WTC11 (cell line): ENCODE measurements around the gene JAKMIP1. TPM values are rescaled to one million over a fixed set of nuclear protein-coding genes. Genes with fewer than 3 reads are reported as not detected.

ENCODE experiments used
- ATAC-seq: fragments of 200-7000 bp; cut with Tn5 transposase; 2 replicates; pipeline ENCODE4 v1.10.0; 2021; ENCODE audit warnings: mild to moderate bottlenecking, moderate library complexity
- CTCF ChIA-PET: fragments of 300-600 bp; sonication (Branson Sonifier 250); formaldehyde crosslinking; loops from one replicate; lab custom pipeline; 2021; ENCODE audit warnings: antibody characterized with exemption; lab: Charles Lee
- POLR2A ChIA-PET: fragments of 350-600 bp; sonication (Branson Sonifier 250); formaldehyde crosslinking; loops from one replicate; lab custom pipeline; 2021; ENCODE audit warnings: antibody characterized with exemption; lab: Charles Lee
- DNase-seq: peaks from one replicate; pipeline ENCODE4 v3.0.0; 2021; ENCODE audit warnings: low spot score
- H3K27ac Mint-ChIP-seq: 2 replicates; pipeline ENCODE4 v1.8.0; 2021; ENCODE audit warnings: mixed read lengths
- H3K27me3 Mint-ChIP-seq: 2 replicates; pipeline ENCODE4 v1.8.0; 2021; ENCODE audit warnings: low read depth, mild to moderate bottlenecking, moderate library complexity, mixed read lengths
- H3K36me3 Mint-ChIP-seq: 2 replicates; pipeline ENCODE4 v1.8.0; 2021; ENCODE audit warnings: mixed read lengths
- H3K4me1 Mint-ChIP-seq: 2 replicates; pipeline ENCODE4 v1.8.0; 2022; ENCODE audit warnings: mixed read lengths
- H3K4me3 Mint-ChIP-seq: 2 replicates; pipeline ENCODE4 v1.8.0; 2021; ENCODE audit warnings: mild to moderate bottlenecking, moderate library complexity, mixed read lengths
- H3K9me3 Mint-ChIP-seq: 2 replicates; pipeline ENCODE4 v1.8.0; 2021; ENCODE audit warnings: mixed read lengths
- FOXK1 ChIP-seq: sonication (generic); formaldehyde crosslinking; IDR thresholded peaks from 2 replicates; pipeline ENCODE4 v1.8.0; 2022; ENCODE audit warnings: mild to moderate bottlenecking, moderate library complexity, missing genetic modification reagents
- FOXP1 ChIP-seq: sonication (generic); formaldehyde crosslinking; IDR thresholded peaks from 2 replicates; pipeline ENCODE4 v1.8.0; 2022; ENCODE audit warnings: missing genetic modification reagents, mild to moderate bottlenecking, moderate library complexity, borderline replicate concordance
- IRF2 ChIP-seq: sonication (generic); formaldehyde crosslinking; IDR thresholded peaks from 2 replicates; pipeline ENCODE4 v1.8.0; 2022; ENCODE audit warnings: low read depth, missing genetic modification reagents, borderline replicate concordance
- KAT7 ChIP-seq: sonication (generic); formaldehyde crosslinking; IDR thresholded peaks from 2 replicates; pipeline ENCODE4 v1.8.1; 2023; ENCODE audit warnings: missing genetic modification reagents, mild to moderate bottlenecking, borderline replicate concordance
- NFATC4 ChIP-seq: fragments of 250-450 bp; sonication (Bioruptor Pico); IDR thresholded peaks from 2 replicates; pipeline ENCODE4 v1.9.0; 2021; ENCODE audit warnings: mild to moderate bottlenecking
- NR1H2 ChIP-seq: sonication (generic); formaldehyde crosslinking; IDR thresholded peaks from 2 replicates; pipeline ENCODE4 v1.9.0; 2021; ENCODE audit warnings: mild to moderate bottlenecking, moderate library complexity, missing genetic modification reagents
- NR3C1 ChIP-seq: sonication (generic); formaldehyde crosslinking; conservative IDR thresholded peaks from 2 replicates; pipeline ENCODE4 v1.8.1; 2023; ENCODE audit warnings: low read depth, mild to moderate bottlenecking, missing genetic modification reagents
- RELA ChIP-seq: sonication (generic); formaldehyde crosslinking; IDR thresholded peaks from 2 replicates; pipeline ENCODE4 v1.8.1; 2022; ENCODE audit warnings: missing genetic modification reagents, mild to moderate bottlenecking, borderline replicate concordance
- SOX15 ChIP-seq: fragments of 250-450 bp; sonication (Bioruptor Pico); IDR thresholded peaks from 2 replicates; pipeline ENCODE4 v1.9.0; 2021; ENCODE audit warnings: mild to moderate bottlenecking
- TEAD4 ChIP-seq: sonication (generic); formaldehyde crosslinking; IDR thresholded peaks from 2 replicates; pipeline ENCODE4 v1.8.0; 2022; ENCODE audit warnings: mild to moderate bottlenecking, missing genetic modification reagents
- ZNF121 ChIP-seq: sonication (generic); formaldehyde crosslinking; IDR thresholded peaks from 2 replicates; pipeline ENCODE4 v1.8.0; 2023; ENCODE audit warnings: missing genetic modification reagents
- ZNF232 ChIP-seq: sonication (generic); formaldehyde crosslinking; IDR thresholded peaks from 2 replicates; pipeline ENCODE4 v1.8.0; 2022; ENCODE audit warnings: mild to moderate bottlenecking, missing genetic modification reagents
- ZNF317 ChIP-seq: sonication (generic); formaldehyde crosslinking; IDR thresholded peaks from 2 replicates; pipeline ENCODE4 v1.8.1; 2023; ENCODE audit warnings: low read depth, mild to moderate bottlenecking, moderate library complexity, missing genetic modification reagents, borderline replicate concordance
- ZNF396 ChIP-seq: fragments of 250-450 bp; sonication (Bioruptor Pico); IDR thresholded peaks from 2 replicates; pipeline ENCODE4 v1.8.0; 2021; ENCODE audit warnings: mild to moderate bottlenecking, moderate library complexity, borderline replicate concordance
- total RNA-seq: library from RNA; stranded (reverse); gene quantifications from 3 replicates; pipeline ENCODE4 v1.2.3, GENCODE V29; 2021
- TF ChIP-seq, protein P1 (sequence below): sonication (generic); formaldehyde crosslinking; IDR thresholded peaks from 2 replicates; pipeline ENCODE4 v1.8.1; 2023; ENCODE audit warnings: mild to moderate bottlenecking, missing genetic modification reagents, borderline replicate concordance
- TF ChIP-seq, protein P2 (sequence below): sonication (generic); formaldehyde crosslinking; IDR thresholded peaks from 2 replicates; pipeline ENCODE4 v1.8.1; 2023; ENCODE audit warnings: mild to moderate bottlenecking, missing genetic modification reagents
- TF ChIP-seq, protein P3 (sequence below): sonication (generic); formaldehyde crosslinking; IDR thresholded peaks from 2 replicates; pipeline ENCODE4 v1.8.1; 2023; ENCODE audit warnings: mild to moderate bottlenecking, missing genetic modification reagents, moderate library complexity
- TF ChIP-seq, protein P4 (sequence below): sonication (generic); formaldehyde crosslinking; IDR thresholded peaks from 2 replicates; pipeline ENCODE4 v1.8.0; 2023; ENCODE audit warnings: missing genetic modification reagents

JAKMIP1 gene
- total RNA-seq, 1 experiment from 2014 or later, result 4.0 TPM

DNA sequence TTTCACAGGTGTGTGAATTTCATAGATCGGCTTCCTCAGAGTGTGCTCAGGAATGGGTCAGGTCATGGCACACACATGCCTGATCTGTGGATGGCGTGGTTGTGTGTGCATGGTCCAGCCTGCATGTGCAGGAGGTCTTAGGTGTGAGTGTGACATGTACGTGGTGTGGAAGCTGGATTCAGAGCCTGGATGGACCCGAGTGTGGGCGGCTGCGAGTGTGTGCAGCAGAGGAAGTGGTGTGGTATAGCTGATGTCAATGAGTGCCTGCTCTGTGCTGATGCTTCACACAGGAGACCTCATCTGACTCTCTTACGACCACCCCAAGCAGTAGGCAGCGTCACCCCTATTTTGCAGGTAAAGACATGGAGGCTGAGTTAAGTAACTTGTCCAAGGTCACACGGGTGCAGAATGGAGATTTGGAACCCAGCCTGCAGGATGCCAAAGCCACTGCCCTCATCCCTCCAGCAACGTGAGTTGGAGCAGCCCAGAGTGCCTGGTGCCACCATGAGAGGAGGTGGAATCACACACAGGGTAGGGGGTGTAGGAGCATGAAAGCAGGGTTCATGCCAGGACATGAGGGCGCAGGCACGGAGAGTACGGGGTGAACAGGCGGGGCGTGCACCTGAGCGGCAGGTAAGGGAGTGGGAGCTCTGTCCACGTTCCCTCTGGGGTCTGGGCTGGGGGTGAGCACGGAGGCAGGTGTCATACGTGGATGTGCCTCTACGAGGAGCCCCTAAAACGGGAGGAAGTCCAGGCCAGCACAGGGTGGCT is 157.9 kb downstream of the JAKMIP1 start:
- ChIA-PET POLR2A (no interaction called here), CTCF (interaction anchor here (1.0 to 1.4 kb wide), 2 partner anchors 13 to 45 kb away, joined by 3 to 4 read pairs; no protein-coding TSS in a partner anchor)
- Mint-ChIP-seq H3K27ac (no peak overlapping the region), H3K36me3 (no peaks in the 10 kb centered on the region), H3K9me3 (no peaks in the 10 kb centered on the region), H3K4me3 (no peak overlapping the region), H3K4me1 (0 out of 2 replicates have a peak, but pooled peaks cover 3% of the 10 kb centered on the region), H3K27me3 (no peaks in the 10 kb centered on the region)
- TF ChIP-seq, protein P1, sequence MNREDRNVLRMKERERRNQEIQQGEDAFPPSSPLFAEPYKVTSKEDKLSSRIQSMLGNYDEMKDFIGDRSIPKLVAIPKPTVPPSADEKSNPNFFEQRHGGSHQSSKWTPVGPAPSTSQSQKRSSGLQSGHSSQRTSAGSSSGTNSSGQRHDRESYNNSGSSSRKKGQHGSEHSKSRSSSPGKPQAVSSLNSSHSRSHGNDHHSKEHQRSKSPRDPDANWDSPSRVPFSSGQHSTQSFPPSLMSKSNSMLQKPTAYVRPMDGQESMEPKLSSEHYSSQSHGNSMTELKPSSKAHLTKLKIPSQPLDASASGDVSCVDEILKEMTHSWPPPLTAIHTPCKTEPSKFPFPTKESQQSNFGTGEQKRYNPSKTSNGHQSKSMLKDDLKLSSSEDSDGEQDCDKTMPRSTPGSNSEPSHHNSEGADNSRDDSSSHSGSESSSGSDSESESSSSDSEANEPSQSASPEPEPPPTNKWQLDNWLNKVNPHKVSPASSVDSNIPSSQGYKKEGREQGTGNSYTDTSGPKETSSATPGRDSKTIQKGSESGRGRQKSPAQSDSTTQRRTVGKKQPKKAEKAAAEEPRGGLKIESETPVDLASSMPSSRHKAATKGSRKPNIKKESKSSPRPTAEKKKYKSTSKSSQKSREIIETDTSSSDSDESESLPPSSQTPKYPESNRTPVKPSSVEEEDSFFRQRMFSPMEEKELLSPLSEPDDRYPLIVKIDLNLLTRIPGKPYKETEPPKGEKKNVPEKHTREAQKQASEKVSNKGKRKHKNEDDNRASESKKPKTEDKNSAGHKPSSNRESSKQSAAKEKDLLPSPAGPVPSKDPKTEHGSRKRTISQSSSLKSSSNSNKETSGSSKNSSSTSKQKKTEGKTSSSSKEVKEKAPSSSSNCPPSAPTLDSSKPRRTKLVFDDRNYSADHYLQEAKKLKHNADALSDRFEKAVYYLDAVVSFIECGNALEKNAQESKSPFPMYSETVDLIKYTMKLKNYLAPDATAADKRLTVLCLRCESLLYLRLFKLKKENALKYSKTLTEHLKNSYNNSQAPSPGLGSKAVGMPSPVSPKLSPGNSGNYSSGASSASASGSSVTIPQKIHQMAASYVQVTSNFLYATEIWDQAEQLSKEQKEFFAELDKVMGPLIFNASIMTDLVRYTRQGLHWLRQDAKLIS, result no peak
- TF ChIP-seq NR1H2 (CRISPR knock-in tag) (no peak), FOXP1 (CRISPR knock-in tag) (no peak), IRF2 (CRISPR knock-in tag) (no peak)
- DNase-seq (no peak), ATAC-seq (no peak)

DNA sequence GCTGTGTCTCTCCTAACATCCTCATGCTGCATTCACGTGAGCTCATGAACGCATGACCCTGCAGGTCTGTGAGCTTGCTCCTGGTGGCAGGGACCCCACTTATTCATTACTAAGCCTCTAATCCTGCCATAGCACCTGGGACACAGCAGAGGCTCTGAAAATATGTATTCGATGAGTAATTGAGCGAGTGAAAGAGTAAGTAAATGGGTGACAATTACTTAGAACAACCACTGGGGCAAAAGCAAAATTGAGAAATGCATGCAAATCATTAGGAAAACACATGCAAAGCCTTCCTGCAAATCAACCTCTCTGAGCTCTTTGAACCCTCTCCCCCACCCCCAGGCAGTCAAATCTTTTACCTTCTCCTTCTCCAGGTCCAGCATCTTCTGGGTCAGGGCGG is 158.5 kb downstream of the JAKMIP1 start:
- no peaks in the 10 kb centered on the region for H3K36me3 Mint-ChIP-seq
- 0 out of 2 replicates have a peak, but pooled peaks cover 3% of the 10 kb centered on the region for H3K4me1 Mint-ChIP-seq
- no peaks in the 10 kb centered on the region for H3K9me3 Mint-ChIP-seq
- H3K4me3 Mint-ChIP-seq, result no peak overlapping the region
- H3K27me3 Mint-ChIP-seq, result no peaks in the 10 kb centered on the region
- ATAC-seq (no peak), DNase-seq (no peak)
- CTCF ChIA-PET, result interaction anchor here (1.0 kb wide), 1 partner anchor 46 kb away, joined by 3 read pairs; no protein-coding TSS in a partner anchor
- no peak overlapping the region for H3K27ac Mint-ChIP-seq
- TF ChIP-seq ZNF121 (CRISPR knock-in tag) (no peak), ZNF317 (CRISPR knock-in tag) (no peak), FOXK1 (CRISPR knock-in tag) (no peak), FOXP1 (CRISPR knock-in tag) (no peak), SOX15 (CRISPR knock-in tag) (no peak), ZNF396 (no peak), NFATC4 (CRISPR knock-in tag) (no peak), TEAD4 (CRISPR knock-in tag) (no peak), RELA (CRISPR knock-in tag) (no peak), ZNF232 (no peak), IRF2 (CRISPR knock-in tag) (no peak), KAT7 (CRISPR knock-in tag) (no peak), NR3C1 (CRISPR knock-in tag) (no peak)
- TF ChIP-seq, protein P2, sequence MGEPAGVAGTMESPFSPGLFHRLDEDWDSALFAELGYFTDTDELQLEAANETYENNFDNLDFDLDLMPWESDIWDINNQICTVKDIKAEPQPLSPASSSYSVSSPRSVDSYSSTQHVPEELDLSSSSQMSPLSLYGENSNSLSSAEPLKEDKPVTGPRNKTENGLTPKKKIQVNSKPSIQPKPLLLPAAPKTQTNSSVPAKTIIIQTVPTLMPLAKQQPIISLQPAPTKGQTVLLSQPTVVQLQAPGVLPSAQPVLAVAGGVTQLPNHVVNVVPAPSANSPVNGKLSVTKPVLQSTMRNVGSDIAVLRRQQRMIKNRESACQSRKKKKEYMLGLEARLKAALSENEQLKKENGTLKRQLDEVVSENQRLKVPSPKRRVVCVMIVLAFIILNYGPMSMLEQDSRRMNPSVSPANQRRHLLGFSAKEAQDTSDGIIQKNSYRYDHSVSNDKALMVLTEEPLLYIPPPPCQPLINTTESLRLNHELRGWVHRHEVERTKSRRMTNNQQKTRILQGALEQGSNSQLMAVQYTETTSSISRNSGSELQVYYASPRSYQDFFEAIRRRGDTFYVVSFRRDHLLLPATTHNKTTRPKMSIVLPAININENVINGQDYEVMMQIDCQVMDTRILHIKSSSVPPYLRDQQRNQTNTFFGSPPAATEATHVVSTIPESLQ, result no peak
- TF ChIP-seq, protein P3, sequence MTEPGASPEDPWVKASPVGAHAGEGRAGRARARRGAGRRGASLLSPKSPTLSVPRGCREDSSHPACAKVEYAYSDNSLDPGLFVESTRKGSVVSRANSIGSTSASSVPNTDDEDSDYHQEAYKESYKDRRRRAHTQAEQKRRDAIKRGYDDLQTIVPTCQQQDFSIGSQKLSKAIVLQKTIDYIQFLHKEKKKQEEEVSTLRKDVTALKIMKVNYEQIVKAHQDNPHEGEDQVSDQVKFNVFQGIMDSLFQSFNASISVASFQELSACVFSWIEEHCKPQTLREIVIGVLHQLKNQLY (CRISPR knock-in tag), result no peak
- TF ChIP-seq, protein P4, sequence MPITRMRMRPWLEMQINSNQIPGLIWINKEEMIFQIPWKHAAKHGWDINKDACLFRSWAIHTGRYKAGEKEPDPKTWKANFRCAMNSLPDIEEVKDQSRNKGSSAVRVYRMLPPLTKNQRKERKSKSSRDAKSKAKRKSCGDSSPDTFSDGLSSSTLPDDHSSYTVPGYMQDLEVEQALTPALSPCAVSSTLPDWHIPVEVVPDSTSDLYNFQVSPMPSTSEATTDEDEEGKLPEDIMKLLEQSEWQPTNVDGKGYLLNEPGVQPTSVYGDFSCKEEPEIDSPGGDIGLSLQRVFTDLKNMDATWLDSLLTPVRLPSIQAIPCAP, result no peak
- POLR2A ChIA-PET, result no interaction called here
